GM18873 (cell line): ENCODE results near the gene DNAJC5G.
"Not testable (repeated sequence)": the region's sequence is repeated elsewhere in the genome, so short reads cannot be mapped to it uniquely, and the experiment has no call there.

Experiments used
- ATAC-seq: cut with Tn5 transposase; IDR thresholded peaks from one replicate; pipeline ENCODE4 v1.9.1; 2021; ENCODE audit warnings: mild to moderate bottlenecking, moderate library complexity, moderate number of reproducible peaks; ENCODE audit not compliant: unreplicated experiment, low FRiP score

DNAJC5G gene

DNA sequence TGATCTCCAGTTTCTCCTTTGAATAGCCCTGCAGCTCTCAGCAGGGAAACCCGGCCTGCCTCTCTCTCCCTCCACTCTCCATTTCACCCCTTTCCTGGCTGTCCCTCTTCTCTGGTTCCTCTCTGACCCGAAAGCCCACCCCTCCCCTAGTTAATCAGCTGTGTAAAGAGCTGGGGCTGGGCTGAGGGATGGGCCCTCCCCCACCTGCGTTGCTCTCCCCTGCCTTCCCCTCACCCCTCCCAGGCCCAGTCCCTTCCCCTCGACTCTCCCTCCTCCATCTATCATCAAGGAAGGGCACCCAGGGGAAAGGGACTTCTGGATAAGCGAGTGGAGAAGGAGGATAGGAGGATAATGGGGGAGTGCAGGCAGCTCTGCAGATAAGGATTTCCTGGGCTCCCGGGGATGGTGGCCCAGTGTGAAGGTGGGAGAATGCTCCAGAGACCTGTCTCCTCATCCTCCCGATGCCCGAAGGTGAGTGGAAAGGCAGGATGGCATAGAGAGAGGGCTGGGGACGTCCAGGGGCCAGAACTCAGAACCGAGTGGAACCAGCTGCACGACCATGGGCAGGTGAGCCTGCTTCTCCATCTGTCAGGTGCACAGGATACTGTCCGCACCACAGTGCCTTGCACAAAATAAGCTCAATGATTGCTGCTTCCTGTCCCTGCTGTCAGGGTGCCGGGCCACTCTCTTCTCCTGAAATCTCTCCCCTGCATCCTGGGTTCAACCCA, 24.4 kb upstream of the DNAJC5G start:
- ATAC-seq: no peak

DNA sequence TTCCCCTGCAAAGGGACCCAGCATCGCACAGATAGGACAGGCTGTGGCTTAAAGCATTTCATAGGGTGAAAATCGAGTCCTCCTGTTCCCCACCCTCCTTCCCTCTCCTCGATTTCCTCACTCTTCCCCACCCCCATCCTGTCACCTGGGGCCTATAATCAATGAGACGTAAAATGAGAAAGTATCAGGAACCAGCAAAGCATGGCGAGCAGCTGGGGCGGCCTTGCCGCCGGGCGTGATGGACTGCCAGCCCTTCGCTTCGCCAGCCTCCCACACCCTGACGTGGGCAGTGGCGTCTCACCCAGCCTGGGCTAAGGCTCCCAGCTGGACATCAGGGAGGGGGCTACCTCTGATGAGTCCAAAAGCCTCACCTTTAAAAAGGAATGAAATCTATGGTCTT, 23.5 kb upstream of the DNAJC5G start:
- no peak for ATAC-seq

DNA sequence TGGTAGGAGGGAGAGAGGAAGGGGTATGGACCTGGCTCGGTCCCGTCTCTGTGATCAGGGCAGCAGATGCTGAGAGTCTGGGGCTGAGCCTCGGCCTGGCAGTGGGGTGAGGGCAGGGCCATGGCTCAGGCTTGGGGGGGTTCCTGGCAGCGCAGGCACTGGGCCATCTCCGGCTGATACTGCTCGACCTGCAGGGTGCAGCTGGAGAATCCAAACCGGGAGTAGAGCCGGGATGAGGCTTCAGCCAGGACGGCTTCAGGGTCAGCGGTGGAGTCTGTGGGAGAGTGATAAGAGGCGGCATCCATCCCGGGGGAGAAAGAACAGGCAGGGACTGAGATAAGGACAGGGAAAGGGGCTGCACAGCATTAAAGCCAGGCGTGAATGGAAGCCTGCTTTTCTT, 20.0 kb upstream of the DNAJC5G start:
- ATAC-seq: no peak

DNA sequence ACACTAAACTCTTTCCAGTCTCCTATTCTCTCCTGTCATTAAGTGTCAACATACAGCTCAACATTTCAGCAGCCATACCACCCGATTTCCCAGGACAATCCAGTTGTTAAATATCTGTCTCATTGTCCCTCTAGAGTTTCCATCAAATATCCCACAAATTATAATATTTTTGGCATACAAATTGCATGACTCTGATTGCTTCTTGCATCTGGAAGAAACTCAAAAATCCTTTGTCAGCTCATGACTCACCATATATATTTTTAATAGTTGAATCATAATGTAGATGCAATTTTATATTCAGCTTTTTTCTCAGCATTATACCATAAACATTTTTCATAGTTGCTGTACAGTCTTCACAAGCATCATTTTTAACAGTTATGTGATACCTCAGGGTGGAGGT, 19.6 kb upstream of the DNAJC5G start:
- no peak for ATAC-seq

DNA sequence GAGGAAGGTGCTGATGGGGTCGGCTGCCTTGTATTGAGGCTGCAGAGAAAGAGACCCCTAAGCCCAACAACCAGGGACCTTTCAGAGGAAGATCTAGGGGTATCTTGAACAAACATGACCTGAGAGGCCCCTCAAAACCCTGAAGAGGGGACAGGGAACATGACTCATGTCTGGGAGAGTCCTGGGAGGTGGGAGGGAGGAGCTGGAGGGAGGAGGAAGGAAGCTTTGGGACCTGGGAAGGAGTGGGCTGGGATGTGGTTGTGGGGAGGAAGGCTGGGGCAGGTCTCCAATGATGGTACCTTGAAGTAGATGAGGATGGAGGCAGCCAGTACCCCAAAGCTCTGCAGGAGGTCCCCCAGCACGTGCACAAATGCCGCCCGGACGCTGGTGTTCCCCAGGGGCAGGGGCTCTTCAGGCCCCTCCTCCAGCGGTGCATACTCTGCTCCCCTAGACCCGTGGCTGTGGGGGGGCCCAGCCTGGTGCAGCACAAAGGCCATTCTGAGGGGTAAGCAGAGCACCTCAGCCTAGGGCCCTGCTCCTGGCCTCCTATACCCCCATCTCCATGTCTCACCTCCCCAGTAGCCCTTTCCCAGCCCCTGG, 18.3 kb upstream of the DNAJC5G start:
- ATAC-seq: no peak

DNA sequence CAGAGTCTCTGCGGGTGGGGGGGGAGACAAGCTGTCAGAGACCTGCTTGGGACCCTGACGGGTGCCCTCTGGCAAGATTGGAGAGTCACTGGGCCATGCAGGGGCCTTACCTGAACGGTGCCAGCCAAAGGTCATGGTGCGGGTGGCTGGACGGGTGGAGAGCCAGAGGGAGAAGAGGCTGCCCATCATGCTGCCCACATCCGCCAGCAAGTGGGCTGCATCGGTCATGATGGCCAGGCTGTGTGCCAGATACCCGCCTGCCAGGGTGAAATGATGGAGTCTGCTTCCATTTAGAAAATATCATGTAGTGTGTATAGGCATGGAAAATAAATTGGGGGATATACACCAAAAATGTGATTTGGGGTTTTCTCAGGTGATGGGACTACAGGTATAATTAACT, 17.2 kb upstream of the DNAJC5G start:
- no peak for ATAC-seq

DNA sequence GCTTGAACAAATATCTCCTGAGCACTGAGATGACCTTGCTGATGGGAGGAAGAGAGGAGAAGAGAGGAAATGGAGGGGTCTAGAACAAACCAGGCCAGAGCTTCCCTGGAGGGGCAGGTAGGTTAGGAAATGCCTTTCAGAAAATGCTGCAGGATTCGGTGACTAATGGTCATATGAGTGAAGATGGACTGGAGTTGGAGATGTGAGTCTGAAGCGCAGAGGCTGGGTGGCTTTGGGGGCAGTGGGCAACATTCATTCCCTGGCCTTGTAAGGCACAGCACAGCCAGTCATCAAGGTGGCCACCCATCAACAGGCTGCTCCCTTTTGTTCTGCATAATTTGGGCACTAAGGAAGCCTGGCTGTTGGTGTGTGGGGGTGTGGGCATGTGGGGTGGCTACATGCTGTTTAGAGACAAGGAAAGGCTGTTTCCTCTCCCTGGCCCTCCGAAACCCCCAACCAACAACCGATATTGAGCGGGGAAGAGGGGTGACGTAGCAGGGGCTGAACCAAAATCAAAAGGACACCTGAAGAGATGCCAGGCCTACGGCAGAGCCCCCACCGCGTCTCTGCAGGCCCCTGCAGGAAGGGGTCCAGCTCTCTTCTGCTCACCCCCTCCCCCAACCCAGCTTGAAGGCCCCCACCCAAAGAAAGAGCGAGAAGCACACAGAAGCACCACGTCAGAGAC, 13.8 kb upstream of the DNAJC5G start:
- ATAC-seq: no peak

DNA sequence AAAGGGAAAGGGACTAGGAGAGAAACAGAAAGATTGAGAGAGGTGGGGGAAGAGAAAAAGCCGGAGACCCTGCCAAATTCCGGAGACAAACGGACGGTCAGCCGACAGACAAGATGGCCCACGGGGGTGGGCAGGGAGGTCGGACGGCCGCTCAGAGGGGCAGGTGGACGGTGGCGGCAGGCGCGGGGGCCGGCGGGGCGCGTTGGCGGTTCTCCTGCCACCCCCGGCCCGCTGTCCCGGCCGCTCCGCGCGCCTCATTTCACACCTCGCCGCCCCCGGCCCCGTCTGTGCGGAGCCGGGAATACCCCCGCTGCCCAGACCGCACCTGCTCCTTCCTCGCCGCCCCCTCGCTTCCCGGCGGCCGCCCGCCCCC, 13.3 kb upstream of the DNAJC5G start:
- ATAC-seq: no peak

DNA sequence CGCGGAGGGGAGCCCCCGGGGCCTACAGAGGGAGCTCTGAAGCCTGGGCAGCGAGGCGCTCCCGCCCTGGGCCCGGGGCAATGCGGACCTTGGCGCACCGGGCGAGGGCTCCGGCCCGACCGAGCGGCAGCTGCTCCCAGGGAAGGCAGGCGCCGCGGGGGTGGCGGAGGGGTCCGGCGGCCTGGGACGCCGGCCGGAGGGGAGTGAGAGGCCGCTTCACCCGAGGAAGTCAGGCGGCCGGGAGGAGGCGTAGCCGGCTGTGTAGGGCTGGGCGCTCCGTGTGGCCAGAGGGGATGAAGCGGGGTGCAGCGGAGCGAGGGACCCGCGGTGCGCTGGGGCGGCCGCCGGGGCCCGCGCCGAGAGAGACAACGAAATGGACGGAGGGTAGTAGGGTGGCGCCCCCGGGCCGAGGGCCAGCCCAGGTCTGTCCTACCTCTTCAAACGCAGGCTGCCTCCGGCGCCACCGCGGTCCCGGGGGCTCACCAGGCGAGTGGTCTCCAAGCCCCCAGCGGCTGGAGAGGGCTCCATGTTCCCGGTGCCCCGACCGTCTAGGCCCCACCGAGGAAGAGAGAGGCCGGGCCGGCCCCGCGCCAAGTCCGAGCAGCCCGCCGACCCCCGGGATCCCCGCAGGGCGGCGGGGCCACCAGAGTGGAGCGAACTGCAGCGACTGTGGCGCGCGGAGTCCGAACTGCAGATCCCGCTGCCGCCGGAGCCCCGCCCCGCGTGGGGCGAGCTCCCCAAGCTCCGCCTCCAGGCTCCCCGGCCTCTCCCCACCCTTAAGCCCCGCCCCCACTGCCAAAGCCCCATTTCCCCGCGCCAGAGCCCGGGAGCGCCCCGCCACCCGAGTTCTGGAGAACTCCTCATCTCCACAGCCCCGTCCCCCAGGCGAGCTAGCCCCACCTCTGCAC, 12.6 kb upstream of the DNAJC5G start, which contains the start of gene SLC30A3:
Gene SLC30A3 (minus strand): TSS at position 669 of the 908 bp plus-strand sequence. CDS start 141 bp downstream, at position 528.
- ATAC-seq: no peak

DNA sequence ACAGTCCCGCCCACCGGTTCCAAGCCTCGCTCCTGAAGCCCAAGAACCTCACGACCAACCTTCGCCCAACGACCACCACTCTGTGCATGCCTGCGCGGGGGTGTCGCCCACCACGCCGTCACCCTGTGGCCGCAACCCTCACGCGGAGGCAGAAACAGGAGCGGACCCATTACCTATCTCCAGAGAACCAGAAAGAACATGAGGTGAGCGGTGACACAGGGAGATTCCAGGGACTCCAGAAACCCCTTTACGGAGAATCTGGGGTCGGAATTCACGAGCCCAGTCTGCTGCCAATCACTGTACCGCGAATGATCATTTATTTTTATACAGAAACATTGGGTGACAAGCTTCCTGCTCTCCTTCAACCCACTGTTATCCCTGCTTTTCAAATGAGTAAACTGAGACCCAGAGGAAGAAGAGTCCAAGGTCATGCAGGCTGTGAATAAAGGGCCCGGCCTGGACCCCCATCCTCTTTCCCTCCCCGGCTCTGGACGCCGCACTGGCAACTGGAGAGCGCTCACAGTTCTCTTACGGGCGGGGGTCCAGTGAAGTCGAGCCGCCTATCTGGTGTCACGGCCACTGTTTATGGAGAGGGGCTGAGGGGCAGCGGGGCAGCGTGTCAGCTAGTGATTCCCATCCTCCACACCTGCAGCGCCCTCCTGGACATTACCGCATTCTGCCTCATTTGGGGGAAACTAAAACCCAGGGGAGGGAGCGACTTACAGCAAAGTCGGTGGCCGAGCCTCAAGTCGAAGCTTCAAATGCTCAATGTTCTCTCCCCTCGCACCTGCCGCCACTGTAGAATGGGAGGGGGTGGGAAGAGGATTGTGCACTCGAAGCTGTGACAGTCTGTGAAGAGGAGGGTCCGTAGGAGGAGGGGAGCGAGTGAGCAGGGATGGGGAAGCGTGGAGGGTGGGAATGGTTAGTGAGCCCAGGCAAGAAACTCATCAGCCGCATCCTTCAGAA, 11.7 kb upstream of the DNAJC5G start:
- ATAC-seq: no peak

DNA sequence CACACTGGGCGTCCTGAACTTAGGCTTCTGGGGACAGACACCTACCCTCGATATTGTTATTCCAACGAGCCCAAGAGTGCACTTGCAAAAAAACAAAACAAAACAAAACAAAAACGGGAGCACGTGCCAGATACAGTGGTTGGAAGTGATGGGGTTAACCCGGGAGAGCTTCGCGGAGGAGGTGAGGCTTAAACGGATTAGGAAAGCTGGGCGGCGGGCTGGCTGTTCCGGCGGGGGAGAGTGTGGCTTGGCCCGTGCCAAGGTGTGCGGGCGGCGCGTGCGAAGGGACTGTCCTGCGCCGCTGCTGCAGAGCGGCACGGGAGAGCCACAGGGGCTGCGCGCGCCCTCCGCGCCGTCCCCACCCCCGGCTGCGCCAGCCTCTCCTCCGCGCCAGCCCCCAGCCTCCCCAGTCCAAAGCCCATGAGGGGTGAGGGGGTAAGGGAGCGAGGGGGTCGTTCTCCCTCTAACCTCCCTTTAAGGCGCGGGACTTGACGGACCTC, 10.9 kb upstream of the DNAJC5G start:
- ATAC-seq: no peak

DNA sequence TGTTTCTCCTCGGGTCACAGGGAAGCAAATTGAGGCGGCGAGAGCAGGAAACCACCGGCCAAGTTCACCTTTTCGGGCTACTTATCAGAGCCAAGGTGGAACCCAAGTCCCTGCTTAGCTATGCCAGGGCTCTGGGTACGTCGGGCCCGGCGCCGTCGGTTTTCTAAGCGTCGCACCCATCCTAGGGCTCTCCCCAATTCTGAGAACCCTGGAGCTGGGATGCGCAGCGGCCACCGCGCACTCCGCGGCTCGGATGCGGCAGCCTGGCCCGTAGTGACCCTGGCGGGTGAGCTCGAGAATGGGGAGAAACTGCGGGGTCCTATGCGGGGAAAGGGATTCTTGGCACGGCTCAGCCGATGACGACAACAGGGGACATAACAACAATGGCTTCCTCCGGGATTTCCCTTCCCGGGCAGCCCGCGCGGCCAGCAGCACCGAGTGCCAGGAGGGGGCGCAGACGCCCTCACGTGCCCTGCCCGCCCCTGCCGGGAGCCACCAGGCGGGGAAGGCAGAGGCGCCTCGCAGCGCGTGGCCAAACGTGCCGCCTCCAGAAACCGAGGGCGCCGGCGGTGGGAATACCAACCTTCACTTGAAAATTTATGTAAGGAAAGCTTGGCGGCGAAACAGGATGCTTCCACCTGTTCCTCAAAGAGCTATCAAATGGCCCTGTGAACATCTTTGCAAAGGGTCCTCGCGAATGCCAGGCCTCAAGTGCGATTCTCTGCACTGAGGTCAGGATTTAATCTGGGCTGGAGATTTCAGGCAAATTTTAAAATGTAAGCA, 10.3 kb upstream of the DNAJC5G start:
- no peak for ATAC-seq

DNA sequence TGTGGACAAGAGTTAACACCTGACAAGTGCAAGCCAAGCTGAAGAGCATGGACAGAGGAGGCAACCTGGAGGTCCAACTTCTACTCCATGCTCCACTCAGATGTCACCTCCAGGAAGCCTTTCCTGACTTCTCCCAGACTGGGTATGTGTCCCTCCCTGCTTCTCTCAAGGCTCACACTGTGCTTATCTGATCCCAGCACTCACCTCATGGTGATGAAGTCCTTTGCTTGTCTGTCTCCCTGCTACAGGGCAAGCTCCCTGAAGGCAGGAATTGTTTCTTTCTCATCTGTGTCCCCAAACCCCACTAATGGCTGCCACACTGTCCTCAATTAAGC, 9.7 kb upstream of the DNAJC5G start:
- ATAC-seq: no peak

DNA sequence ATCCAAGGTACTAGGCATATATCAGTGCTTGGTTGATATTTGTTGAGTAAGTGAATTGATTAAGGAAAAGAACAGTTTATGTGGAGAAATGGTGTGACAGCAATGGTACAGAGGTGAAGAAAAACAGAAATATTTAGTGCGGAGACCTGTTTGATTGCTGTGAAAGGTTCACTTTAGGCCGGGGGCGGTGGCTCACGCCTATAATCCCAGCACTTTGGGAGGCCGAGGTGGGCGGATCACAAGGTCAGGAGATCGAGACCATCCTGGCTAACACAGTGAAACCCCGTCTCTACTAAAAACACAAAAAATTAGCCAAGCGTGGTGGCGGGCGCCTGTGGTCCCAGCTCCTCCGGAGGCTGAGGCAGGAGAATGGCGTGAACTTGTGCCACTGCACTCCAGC, 6.9 kb upstream of the DNAJC5G start:
- not testable (repeated sequence) for ATAC-seq

DNA sequence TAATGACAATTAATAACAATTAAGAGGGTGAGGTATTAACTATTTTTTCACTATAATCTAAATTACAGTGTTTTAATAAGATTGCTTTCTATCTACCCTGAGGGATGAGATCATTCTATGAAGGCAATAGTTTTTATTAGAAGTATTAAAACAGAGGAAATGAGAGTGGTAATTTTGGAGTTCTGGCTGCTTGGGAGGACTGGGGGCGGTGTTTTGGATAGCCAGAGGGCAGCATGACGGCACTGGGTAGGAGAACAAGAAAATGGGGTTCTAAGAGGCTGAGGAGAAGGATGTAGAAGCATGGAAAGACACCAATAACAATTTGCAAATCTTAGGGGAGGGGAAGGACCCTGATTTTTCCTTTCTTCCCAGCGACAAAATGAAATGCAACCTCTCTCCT, 5.1 kb upstream of the DNAJC5G start:
- no peak for ATAC-seq

DNA sequence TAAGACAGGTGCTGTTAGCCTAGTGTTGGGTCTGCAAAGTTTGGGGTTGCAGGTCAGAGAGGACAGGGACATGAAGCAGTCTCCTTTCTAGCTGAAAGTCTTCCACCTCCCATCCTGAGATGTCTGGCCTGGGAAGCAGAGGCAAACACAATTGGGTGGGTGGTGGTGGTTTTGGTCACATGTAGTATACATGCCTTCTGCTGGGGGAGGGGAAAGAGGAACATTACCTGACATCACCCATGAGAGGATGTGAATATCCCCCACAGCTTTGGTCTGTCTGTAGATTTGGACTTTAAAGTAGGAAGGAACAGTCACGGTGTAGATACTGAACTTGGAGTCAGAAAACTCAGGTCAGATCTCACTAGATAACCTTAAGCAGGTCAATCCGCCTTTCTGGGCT, 4.6 kb upstream of the DNAJC5G start:
- no peak for ATAC-seq

DNA sequence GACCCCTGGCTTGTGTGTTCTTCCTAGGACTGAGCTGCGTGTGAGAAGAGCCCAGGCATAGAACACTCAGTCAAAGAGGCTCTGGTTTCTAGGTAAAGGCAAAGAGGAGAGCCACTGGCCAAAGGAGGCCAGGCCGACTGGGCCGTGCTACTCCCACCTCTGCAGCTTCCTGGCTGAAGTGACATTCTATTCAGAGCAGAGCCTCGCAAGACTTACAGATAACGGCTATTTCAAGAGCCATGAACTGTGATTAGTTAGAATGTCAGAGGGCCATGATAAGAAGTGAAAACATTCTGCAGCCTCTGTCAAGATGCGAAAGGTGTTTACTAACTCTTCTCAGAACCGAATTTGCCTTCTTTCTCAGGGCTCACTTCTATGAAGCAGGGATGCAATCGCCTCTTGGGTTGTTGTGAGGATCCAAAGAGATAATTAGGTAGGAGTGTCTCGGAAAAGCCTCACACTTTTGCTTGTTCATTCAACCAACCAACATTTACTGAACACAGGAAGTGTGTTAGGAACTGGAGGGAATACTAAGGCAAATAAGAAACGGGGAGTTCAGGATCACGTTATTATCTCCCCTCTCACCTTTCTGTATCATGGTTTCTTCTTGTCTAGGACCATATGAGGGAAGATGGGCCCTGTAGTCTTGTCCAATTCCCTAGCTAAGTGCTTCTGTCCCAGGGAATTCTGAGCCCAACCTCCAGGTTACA, 3.4 kb upstream of the DNAJC5G start:
- ATAC-seq: no peak
